Measurements from ENCODE around the gene EPB41L5.
"Not testable (repeated sequence)": the region's sequence is repeated elsewhere in the genome, so short reads cannot be mapped to it uniquely, and the experiment has no call there.

Gene EPB41L5

GRCh38 chr2:120142528-120143219 lies 129.8 kb downstream of the EPB41L5 start:
- DNase-seq: no peak

- DNase-seq: no peak
Measured at GRCh38 chr2:120148229-120148628, 135.4 kb downstream of the EPB41L5 start.

GRCh38 chr2:120148669-120149068 lies 135.8 kb downstream of the EPB41L5 start:
- no peak for DNase-seq

GRCh38 chr2:120149406-120149805 lies 136.5 kb downstream of the EPB41L5 start:
- DNase-seq: no peak

- no peak for DNase-seq
Measured at GRCh38 chr2:120150040-120150482, 137.2 kb downstream of the EPB41L5 start.

GRCh38 chr2:120155308-120155707 lies 142.4 kb downstream of the EPB41L5 start:
- DNase-seq: no peak

GRCh38 chr2:120158658-120159057 lies 145.8 kb downstream of the EPB41L5 start:
- DNase-seq: not testable (repeated sequence)

- no peak for DNase-seq
Measured at GRCh38 chr2:120161190-120161589, 148.3 kb downstream of the EPB41L5 start.

GRCh38 chr2:120162716-120163115 lies 149.8 kb downstream of the EPB41L5 start:
- DNase-seq: no peak

- DNase-seq: no peak
Measured at GRCh38 chr2:120167272-120167671, 154.4 kb downstream of the EPB41L5 start.

GRCh38 chr2:120169020-120169419 lies 156.1 kb downstream of the EPB41L5 start:
- DNase-seq: no peak

GRCh38 chr2:120174963-120175581 lies 162.2 kb downstream of the EPB41L5 start:
- DNase-seq: peak; percentile 55 to 67

GRCh38 chr2:120176526-120176925 lies 163.6 kb downstream of the EPB41L5 start:
- no peak for DNase-seq

GRCh38 chr2:120177001-120177621 lies 164.2 kb downstream of the EPB41L5 start:
- no peak for DNase-seq

- no peak for DNase-seq
Measured at GRCh38 chr2:120177973-120178372, 165.1 kb downstream of the EPB41L5 start.

- DNase-seq: peak in 1 of 2 experiments; percentile 12
Measured at GRCh38 chr2:120179396-120179795, 166.5 kb downstream of the EPB41L5 start.

GRCh38 chr2:120180066-120180465 lies 167.2 kb downstream of the EPB41L5 start:
- DNase-seq: no peak

GRCh38 chr2:120182019-120182560 lies 169.2 kb downstream of the EPB41L5 start:
- no peak for DNase-seq

- no peak for DNase-seq
Measured at GRCh38 chr2:120189189-120189588, 176.3 kb downstream of the EPB41L5 start.

GRCh38 chr2:120192280-120192679 lies 179.4 kb downstream of the EPB41L5 start:
- DNase-seq: no peak

- DNase-seq: no peak
Measured at GRCh38 chr2:120195553-120195952, 182.7 kb downstream of the EPB41L5 start.

GRCh38 chr2:120199817-120200459 lies 187.1 kb downstream of the EPB41L5 start:
- DNase-seq: not testable (repeated sequence)

All from NCI-H446 (cell line).